GM23338 (cell line): Measurements from ENCODE around the gene ZSWIM5. TPM values are rescaled to one million over a fixed set of nuclear protein-coding genes. Genes with fewer than 3 reads are reported as not detected.

ENCODE experiments used
- ATAC-seq: fragments of 200-7000 bp; cut with Tn5 transposase; 3 replicates; pipeline ENCODE4 v1.9.1; 2020
- DNase-seq: peaks from one replicate; pipeline ENCODE4 v3.0.0-alpha.2; 2015; ENCODE audit warnings: low spot score
- H2AFZ ChIP-seq: fragments of 200-600 bp; sonication (generic); 2 replicates; pipeline ENCODE4 v1.8.0; 2016; ENCODE audit warnings: antibody characterized with exemption, mild to moderate bottlenecking, moderate library complexity
- H3F3A ChIP-seq: fragments of 200-600 bp; sonication (generic); replicated peaks from 2 replicates; pipeline ENCODE4 v1.8.0; 2017; ENCODE audit warnings: antibody characterized with exemption, mixed run types, low read depth
- H3K27ac ChIP-seq: fragments of 200-600 bp; sonication (generic); 2 replicates; pipeline ENCODE4 v1.6.1; 2016; ENCODE audit warnings: low read depth
- H3K27me3 ChIP-seq: fragments of 200-600 bp; sonication (generic); 2 replicates; pipeline ENCODE4 v1.8.0; 2016; ENCODE audit warnings: mild to moderate bottlenecking, mixed run types, moderate library complexity; ENCODE audit not compliant: insufficient read depth
- H3K36me3 ChIP-seq: fragments of 200-600 bp; sonication (generic); 2 replicates; pipeline ENCODE4 v1.8.0; 2016; ENCODE audit warnings: mild to moderate bottlenecking; ENCODE audit not compliant: insufficient read depth
- H3K4me1 ChIP-seq: fragments of 200-600 bp; sonication (generic); 2 replicates; pipeline ENCODE4 v1.8.0; 2016; ENCODE audit warnings: mild to moderate bottlenecking, moderate library complexity; ENCODE audit not compliant: insufficient read depth
- H3K4me2 ChIP-seq: fragments of 200-600 bp; sonication (generic); 2 replicates; pipeline ENCODE4 v1.7.1; 2017; ENCODE audit warnings: mixed run types
- H3K4me3 ChIP-seq: fragments of 200-600 bp; sonication (generic); 2 replicates; pipeline ENCODE4 v1.6.1; 2016; ENCODE audit warnings: mixed run types
- H3K79me2 ChIP-seq: fragments of 200-600 bp; sonication (generic); replicated peaks from 2 replicates; pipeline ENCODE4 v1.8.0; 2017; ENCODE audit warnings: mild to moderate bottlenecking; ENCODE audit not compliant: insufficient read depth
- H3K9me2 ChIP-seq: fragments of 200-600 bp; sonication (generic); 2 replicates; pipeline ENCODE4 v1.8.0; 2017; ENCODE audit not compliant: insufficient read depth
- H4K20me1 ChIP-seq: fragments of 200-600 bp; sonication (generic); replicated peaks from 2 replicates; pipeline ENCODE4 v1.8.0; 2017; ENCODE audit warnings: mild to moderate bottlenecking; ENCODE audit not compliant: insufficient read depth
- H3K27ac Mint-ChIP-seq: 2 replicates; pipeline ENCODE4 v1.8.0; 2020; ENCODE audit warnings: inconsistent platforms, mild to moderate bottlenecking, moderate library complexity, mixed read lengths
- H3K27me3 Mint-ChIP-seq: 3 replicates; pipeline ENCODE4 v1.8.0; 2022; ENCODE audit warnings: low read depth, mild to moderate bottlenecking, moderate library complexity, mixed read lengths, inconsistent platforms; ENCODE audit not compliant: insufficient read depth, poor library complexity
- H3K36me3 Mint-ChIP-seq: 3 replicates; pipeline ENCODE4 v1.8.0; 2021; ENCODE audit warnings: low read depth, mild to moderate bottlenecking, inconsistent platforms, moderate library complexity, mixed read lengths
- H3K4me1 Mint-ChIP-seq: 3 replicates; pipeline ENCODE4 v1.8.0; 2020; ENCODE audit warnings: mild to moderate bottlenecking, inconsistent platforms, mixed read lengths
- H3K4me3 Mint-ChIP-seq: 3 replicates; pipeline ENCODE4 v1.8.0; 2021; ENCODE audit warnings: moderate library complexity, mild to moderate bottlenecking, inconsistent platforms, mixed read lengths
- H3K9me3 Mint-ChIP-seq: 3 replicates; pipeline ENCODE4 v1.8.0; 2020; ENCODE audit warnings: moderate library complexity, mild to moderate bottlenecking, inconsistent platforms, mixed read lengths
- CREB1 ChIP-seq: fragments of 250-450 bp; sonication (Bioruptor Pico); IDR thresholded peaks from 2 replicates; pipeline ENCODE4 v1.5.0; 2020; ENCODE audit warnings: low read depth, mild to moderate bottlenecking, moderate library complexity
- EZH2 ChIP-seq: fragments of 200-600 bp; sonication (generic); IDR thresholded peaks from one replicate; pipeline ENCODE4 v1.8.0; 2017; ENCODE audit warnings: antibody characterized with exemption, mild to moderate bottlenecking, low read depth; ENCODE audit not compliant: unreplicated experiment
- EZH2phosphoT487 ChIP-seq: fragments of 200-600 bp; sonication (generic); IDR thresholded peaks from one replicate; pipeline ENCODE4 v1.8.1; 2018; ENCODE audit warnings: antibody characterized with exemption; ENCODE audit not compliant: unreplicated experiment
- NANOG ChIP-seq: IDR thresholded peaks from 2 replicates; pipeline ENCODE4 v1.6.1; 2016; ENCODE audit warnings: antibody characterized with exemption, borderline replicate concordance
- POLR2AphosphoS5 ChIP-seq: IDR thresholded peaks from 2 replicates; pipeline ENCODE4 v1.6.1; 2016; ENCODE audit warnings: antibody characterized with exemption, low read depth
- ZNF331 ChIP-seq: fragments of 250-450 bp; sonication (Bioruptor Pico); IDR thresholded peaks from 2 replicates; pipeline ENCODE4 v1.5.0; 2020; ENCODE audit warnings: low read depth, mild to moderate bottlenecking, moderate library complexity
- polyA plus RNA-seq: library from polyadenylated mRNA; unstranded; fragments of >200 nt; fragmentation: Nextera tagmentation; extraction: Ambion mirVana; gene quantifications from 2 replicates; pipeline ENCODE4 v1.2.1, GENCODE V29; 2016
- total RNA-seq: library from RNA; depleted of rRNA; stranded (reverse); fragments of >200 nt; shearing (Covaris generic); gene quantifications from 2 replicates; pipeline ENCODE4 v1.2.3, GENCODE V29; 2014
- TF ChIP-seq, protein P1 (sequence below), 2 experiments: fragments of 200-600 bp in 1 of 2; sonication (generic) in 1 of 2; conservative IDR thresholded peaks; 2 replicates each; pipeline versions ENCODE4 v1.5.1 to v1.6.1; 2016 to 2017; ENCODE audit warnings: antibody characterized with exemption in 2 of 2, low read depth in 2 of 2, mild to moderate bottlenecking in 2 of 2, moderate library complexity in 1 of 2
- TF ChIP-seq, protein P2 (sequence below): IDR thresholded peaks from one replicate; pipeline ENCODE4 v1.6.1; 2018; ENCODE audit warnings: antibody characterized with exemption; ENCODE audit not compliant: unreplicated experiment

The ZSWIM5 gene
- total and polyA plus RNA-seq, 2 experiments from 2014 or later: 0.65 to 3.6 TPM

DNA sequence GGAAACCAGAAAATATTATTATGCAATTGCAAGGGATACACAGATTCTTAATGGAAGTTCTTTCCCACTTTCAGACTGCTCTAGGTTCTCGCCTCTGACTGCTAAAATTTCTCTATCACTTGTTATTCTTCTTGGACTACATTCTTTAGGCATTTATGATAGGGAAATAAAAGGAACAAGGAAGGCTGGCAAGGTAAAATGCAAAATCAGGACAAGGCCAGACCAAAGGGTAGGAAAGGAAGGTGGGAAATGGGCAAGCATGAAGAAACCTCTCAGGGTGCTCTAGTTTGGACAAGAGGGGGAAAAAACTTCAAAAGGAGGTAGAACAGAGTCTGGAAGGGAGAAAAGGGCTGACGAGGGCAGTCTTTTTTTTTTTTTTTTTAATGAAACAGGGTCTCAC is 168.2 kb downstream of the ZSWIM5 start (continued):
- TF ChIP-seq ZNF331 (CRISPR knock-in tag) (no peak), CREB1 (CRISPR knock-in tag) (no peak)
- TF ChIP-seq, protein P1, sequence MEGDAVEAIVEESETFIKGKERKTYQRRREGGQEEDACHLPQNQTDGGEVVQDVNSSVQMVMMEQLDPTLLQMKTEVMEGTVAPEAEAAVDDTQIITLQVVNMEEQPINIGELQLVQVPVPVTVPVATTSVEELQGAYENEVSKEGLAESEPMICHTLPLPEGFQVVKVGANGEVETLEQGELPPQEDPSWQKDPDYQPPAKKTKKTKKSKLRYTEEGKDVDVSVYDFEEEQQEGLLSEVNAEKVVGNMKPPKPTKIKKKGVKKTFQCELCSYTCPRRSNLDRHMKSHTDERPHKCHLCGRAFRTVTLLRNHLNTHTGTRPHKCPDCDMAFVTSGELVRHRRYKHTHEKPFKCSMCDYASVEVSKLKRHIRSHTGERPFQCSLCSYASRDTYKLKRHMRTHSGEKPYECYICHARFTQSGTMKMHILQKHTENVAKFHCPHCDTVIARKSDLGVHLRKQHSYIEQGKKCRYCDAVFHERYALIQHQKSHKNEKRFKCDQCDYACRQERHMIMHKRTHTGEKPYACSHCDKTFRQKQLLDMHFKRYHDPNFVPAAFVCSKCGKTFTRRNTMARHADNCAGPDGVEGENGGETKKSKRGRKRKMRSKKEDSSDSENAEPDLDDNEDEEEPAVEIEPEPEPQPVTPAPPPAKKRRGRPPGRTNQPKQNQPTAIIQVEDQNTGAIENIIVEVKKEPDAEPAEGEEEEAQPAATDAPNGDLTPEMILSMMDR (conservative IDR thresholded peaks at IDR 0.05; ENCODE audit: low read depth in 2 of 2): no peak

DNA sequence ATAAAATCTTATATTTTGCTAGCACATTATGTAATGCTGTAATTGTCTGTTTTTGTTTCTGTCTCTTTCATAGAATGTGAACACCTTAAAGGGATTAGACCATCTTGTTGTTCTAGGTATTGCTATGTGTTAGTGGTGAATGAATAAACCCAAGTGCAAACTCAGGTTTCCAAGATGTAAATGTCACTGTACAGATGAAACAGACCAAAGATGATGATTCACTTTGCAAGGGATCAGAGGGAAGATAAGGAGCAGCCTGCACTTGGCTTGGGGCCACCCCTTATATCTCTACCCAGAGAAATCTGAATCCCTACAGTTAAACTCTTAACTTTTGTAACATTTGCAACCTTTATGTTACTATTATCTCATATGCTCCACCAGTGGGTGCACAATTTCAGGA is 168.9 kb downstream of the ZSWIM5 start:
- Histone ChIP-seq H3K27me3 (no peaks in the 10 kb centered on the region), H3K9me2 (no peaks in the 10 kb centered on the region), H2AFZ (no peak overlapping the region), H3K79me2 (no peaks in the 10 kb centered on the region), H4K20me1 (no peaks in the 10 kb centered on the region), H3K36me3 (no peaks in the 10 kb centered on the region), H3K4me3 (no peak overlapping the region), H3K4me1 (peaks cover 6% of the 10 kb centered on the region; the same call in 1 of the 2 replicates), H3F3A (no peaks in the 10 kb centered on the region), H3K27ac (no peak overlapping the region), H3K4me2 (no peak overlapping the region)
- H3K9me3 Mint-ChIP-seq: no peaks in the 10 kb centered on the region
- H3K4me1 Mint-ChIP-seq: peaks cover 6% of the 10 kb centered on the region
- H3K4me3 Mint-ChIP-seq: no peak overlapping the region
- no peaks in the 10 kb centered on the region for H3K27me3 Mint-ChIP-seq
- ATAC-seq (no peak), DNase-seq (no peak)
- H3K36me3 Mint-ChIP-seq: no peaks in the 10 kb centered on the region
- TF ChIP-seq, protein P2, sequence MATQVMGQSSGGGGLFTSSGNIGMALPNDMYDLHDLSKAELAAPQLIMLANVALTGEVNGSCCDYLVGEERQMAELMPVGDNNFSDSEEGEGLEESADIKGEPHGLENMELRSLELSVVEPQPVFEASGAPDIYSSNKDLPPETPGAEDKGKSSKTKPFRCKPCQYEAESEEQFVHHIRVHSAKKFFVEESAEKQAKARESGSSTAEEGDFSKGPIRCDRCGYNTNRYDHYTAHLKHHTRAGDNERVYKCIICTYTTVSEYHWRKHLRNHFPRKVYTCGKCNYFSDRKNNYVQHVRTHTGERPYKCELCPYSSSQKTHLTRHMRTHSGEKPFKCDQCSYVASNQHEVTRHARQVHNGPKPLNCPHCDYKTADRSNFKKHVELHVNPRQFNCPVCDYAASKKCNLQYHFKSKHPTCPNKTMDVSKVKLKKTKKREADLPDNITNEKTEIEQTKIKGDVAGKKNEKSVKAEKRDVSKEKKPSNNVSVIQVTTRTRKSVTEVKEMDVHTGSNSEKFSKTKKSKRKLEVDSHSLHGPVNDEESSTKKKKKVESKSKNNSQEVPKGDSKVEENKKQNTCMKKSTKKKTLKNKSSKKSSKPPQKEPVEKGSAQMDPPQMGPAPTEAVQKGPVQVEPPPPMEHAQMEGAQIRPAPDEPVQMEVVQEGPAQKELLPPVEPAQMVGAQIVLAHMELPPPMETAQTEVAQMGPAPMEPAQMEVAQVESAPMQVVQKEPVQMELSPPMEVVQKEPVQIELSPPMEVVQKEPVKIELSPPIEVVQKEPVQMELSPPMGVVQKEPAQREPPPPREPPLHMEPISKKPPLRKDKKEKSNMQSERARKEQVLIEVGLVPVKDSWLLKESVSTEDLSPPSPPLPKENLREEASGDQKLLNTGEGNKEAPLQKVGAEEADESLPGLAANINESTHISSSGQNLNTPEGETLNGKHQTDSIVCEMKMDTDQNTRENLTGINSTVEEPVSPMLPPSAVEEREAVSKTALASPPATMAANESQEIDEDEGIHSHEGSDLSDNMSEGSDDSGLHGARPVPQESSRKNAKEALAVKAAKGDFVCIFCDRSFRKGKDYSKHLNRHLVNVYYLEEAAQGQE: no peak
- TF ChIP-seq EZH2 (no peak), EZH2phosphoT487 (no peak), NANOG (no peak), POLR2AphosphoS5 (no peak), CREB1 (CRISPR knock-in tag) (no peak)
- H3K27ac Mint-ChIP-seq: 0 out of 2 replicates have a peak overlapping the region, but pooled peaks have one; percentile 8
